ENCODE data around the gene SIAH1. TPM values are rescaled to one million over a fixed set of nuclear protein-coding genes. Genes with fewer than 3 reads are reported as not detected.
A peak's percentile ranks its signal among the peaks of the same experiment; 100 is the strongest.

The SIAH1 gene
- total RNA-seq, 1 donor from 2014 or later, result 24.4 TPM

DNA sequence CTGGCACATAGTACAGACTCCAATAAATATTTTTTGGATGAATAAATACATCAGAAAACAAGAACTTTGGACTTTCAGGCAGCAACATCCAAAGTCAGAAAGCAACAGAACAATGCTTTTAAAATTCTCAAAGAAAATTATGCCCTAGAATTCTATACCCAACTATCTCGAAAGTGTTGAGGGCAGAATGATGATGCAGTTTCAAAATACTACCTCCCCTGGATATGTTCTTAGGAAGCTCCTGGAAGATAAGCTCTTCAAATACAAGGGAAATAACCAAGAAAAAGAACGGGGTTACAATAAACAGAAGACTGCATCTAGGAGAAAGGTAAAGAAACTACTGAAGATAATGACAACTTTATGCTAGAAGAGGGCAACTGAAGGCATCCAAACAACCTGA lies 11.0 kb downstream of the SIAH1 start:
- H4K20me1 ChIP-seq (ENCODE audit: insufficient read depth, low read length), result peaks cover 97% of the 10 kb centered on the region
- no peak overlapping the region for H3K27ac ChIP-seq (ENCODE audit: low read depth, low read length)
- H3K4me1 ChIP-seq (ENCODE audit: insufficient read depth, low read length), result peaks cover 5% of the 10 kb centered on the region
- H3K9me3 ChIP-seq (ENCODE audit: insufficient read depth, low read depth, low read length), result no peaks in the 10 kb centered on the region
- peaks cover 10% of the 10 kb centered on the region for H3K4me1 Mint-ChIP-seq (ENCODE audit: low read depth, unreplicated experiment)
- no peak overlapping the region for H3K4me3 Mint-ChIP-seq (ENCODE audit: unreplicated experiment)
- no peaks in the 10 kb centered on the region for H3K27me3 Mint-ChIP-seq (ENCODE audit: low read depth, unreplicated experiment)
- H3K9me3 Mint-ChIP-seq (ENCODE audit: unreplicated experiment), result no peaks in the 10 kb centered on the region
- no peak overlapping the region for H2AFZ ChIP-seq (ENCODE audit: low read depth, low read length)
- no peak overlapping the region for H3K9ac ChIP-seq (ENCODE audit: low read length)
- DNase-seq (ENCODE audit: low read depth) (no peak), FAIRE-seq (no peak)
- TF ChIP-seq, protein P1, sequence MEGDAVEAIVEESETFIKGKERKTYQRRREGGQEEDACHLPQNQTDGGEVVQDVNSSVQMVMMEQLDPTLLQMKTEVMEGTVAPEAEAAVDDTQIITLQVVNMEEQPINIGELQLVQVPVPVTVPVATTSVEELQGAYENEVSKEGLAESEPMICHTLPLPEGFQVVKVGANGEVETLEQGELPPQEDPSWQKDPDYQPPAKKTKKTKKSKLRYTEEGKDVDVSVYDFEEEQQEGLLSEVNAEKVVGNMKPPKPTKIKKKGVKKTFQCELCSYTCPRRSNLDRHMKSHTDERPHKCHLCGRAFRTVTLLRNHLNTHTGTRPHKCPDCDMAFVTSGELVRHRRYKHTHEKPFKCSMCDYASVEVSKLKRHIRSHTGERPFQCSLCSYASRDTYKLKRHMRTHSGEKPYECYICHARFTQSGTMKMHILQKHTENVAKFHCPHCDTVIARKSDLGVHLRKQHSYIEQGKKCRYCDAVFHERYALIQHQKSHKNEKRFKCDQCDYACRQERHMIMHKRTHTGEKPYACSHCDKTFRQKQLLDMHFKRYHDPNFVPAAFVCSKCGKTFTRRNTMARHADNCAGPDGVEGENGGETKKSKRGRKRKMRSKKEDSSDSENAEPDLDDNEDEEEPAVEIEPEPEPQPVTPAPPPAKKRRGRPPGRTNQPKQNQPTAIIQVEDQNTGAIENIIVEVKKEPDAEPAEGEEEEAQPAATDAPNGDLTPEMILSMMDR (IDR thresholded peaks at IDR 0.05; ENCODE audit: insufficient read depth, low read depth, low read length), result no peak
- TF ChIP-seq EZH2 (IDR thresholded peaks at IDR 0.05; ENCODE audit: insufficient read depth, low read length), result no peak
- H3K36me3 ChIP-seq (ENCODE audit: insufficient read depth, low read length), result no peaks in the 10 kb centered on the region
- H3K27ac Mint-ChIP-seq (ENCODE audit: unreplicated experiment), result no peak overlapping the region
- H3K36me3 Mint-ChIP-seq (ENCODE audit: low read depth, unreplicated experiment), result no peaks in the 10 kb centered on the region
- H3K27me3 ChIP-seq (ENCODE audit: insufficient read depth, low read length), result no peaks in the 10 kb centered on the region
- peaks cover 100% of the 10 kb centered on the region for H3K79me2 ChIP-seq (ENCODE audit: insufficient read depth, low read length)
- no peak overlapping the region for H3K4me3 ChIP-seq (ENCODE audit: insufficient read depth, low read depth, low read length)
- H3K4me2 ChIP-seq (ENCODE audit: low read length), result peak overlapping the region; percentile 6

DNA sequence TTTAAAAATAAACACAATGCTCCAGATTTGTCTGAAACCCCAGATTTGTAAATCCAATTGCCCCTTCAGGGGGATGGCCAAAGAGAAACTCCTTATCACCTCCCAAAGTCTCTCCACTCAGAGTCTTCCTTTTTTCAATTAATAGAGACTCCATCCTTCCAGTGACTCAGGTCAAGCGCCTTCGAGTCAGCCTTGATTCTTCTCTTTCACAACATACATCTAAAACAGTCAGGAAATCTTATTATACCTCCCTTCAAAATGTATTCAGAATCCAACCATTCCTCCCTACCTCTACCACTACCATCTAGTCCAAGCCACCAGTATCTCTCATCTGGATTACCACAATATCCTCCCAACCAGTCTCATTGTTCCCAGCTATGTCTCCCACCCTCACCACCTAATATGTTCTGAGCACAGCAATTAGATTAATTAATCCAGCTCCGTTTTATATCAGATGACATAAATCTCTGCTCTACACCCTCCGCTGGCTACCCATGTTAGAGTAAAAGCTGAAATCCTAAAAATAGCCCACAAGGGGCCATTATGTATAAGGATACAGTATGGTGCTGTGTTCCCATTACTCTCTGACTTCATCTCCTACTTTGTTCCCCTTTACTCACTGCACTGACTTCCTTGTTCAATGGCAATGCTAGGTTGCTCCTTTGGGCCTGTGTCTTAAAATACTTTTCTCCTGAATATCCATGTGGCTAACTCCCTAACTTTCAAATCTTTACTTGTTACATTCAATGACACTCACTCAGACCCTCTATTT lies 11.8 kb downstream of the SIAH1 start:
- no peaks in the 10 kb centered on the region for H3K36me3 Mint-ChIP-seq (ENCODE audit: low read depth, unreplicated experiment)
- no peak overlapping the region for H3K4me3 Mint-ChIP-seq (ENCODE audit: unreplicated experiment)
- no peak overlapping the region for H3K4me2 ChIP-seq (ENCODE audit: low read length)
- no peaks in the 10 kb centered on the region for H3K9me3 Mint-ChIP-seq (ENCODE audit: unreplicated experiment)
- no peak overlapping the region for H3K4me3 ChIP-seq (ENCODE audit: insufficient read depth, low read depth, low read length)
- no peak overlapping the region for H3K27ac ChIP-seq (ENCODE audit: low read depth, low read length)
- no peaks in the 10 kb centered on the region for H3K36me3 ChIP-seq (ENCODE audit: insufficient read depth, low read length)
- peaks cover 5% of the 10 kb centered on the region for H3K4me1 ChIP-seq (ENCODE audit: insufficient read depth, low read length)
- H3K4me1 Mint-ChIP-seq (ENCODE audit: low read depth, unreplicated experiment), result peaks cover 10% of the 10 kb centered on the region
- H2AFZ ChIP-seq (ENCODE audit: low read depth, low read length), result no peak overlapping the region
- H3K9me3 ChIP-seq (ENCODE audit: insufficient read depth, low read depth, low read length), result no peaks in the 10 kb centered on the region
- peaks cover 96% of the 10 kb centered on the region for H4K20me1 ChIP-seq (ENCODE audit: insufficient read depth, low read length)
- H3K27ac Mint-ChIP-seq (ENCODE audit: unreplicated experiment), result no peak overlapping the region
- DNase-seq (ENCODE audit: low read depth) (no peak), FAIRE-seq (no peak)
- H3K79me2 ChIP-seq (ENCODE audit: insufficient read depth, low read length), result peaks cover 100% of the 10 kb centered on the region
- H3K27me3 Mint-ChIP-seq (ENCODE audit: low read depth, unreplicated experiment), result no peaks in the 10 kb centered on the region
- no peak for TF ChIP-seq EZH2 (IDR thresholded peaks at IDR 0.05; ENCODE audit: insufficient read depth, low read length)
- TF ChIP-seq, protein P1 (IDR thresholded peaks at IDR 0.05; ENCODE audit: insufficient read depth, low read depth, low read length), result no peak
- no peak overlapping the region for H3K9ac ChIP-seq (ENCODE audit: low read length)
- no peaks in the 10 kb centered on the region for H3K27me3 ChIP-seq (ENCODE audit: insufficient read depth, low read length)

DNA sequence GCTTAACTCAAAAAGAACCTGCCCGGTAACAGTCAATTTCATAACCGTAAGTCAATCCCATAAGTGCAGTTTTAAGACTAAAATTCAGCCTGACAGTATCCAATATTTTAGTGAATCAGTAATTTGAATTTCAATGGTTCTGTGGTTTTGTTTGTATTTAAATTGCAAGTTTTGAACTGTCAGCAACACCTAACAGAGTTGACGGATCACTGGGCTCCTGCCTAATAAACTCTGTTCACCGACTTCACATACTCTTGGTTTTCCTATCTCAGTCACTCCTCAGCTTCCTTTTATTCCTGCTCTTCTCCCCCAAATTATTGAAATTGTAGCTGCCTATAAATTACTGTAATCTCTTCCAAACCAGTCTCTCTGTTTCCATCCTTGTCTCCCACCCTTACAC lies 12.5 kb downstream of the SIAH1 start:
- Histone ChIP-seq H3K79me2 (ENCODE audit: insufficient read depth, low read length) (peaks cover 100% of the 10 kb centered on the region), H3K27me3 (ENCODE audit: insufficient read depth, low read length) (no peaks in the 10 kb centered on the region), H2AFZ (ENCODE audit: low read depth, low read length) (no peak overlapping the region), H3K9ac (ENCODE audit: low read length) (no peak overlapping the region), H3K9me3 (ENCODE audit: insufficient read depth, low read depth, low read length) (no peaks in the 10 kb centered on the region), H3K4me1 (ENCODE audit: insufficient read depth, low read length) (peaks cover 5% of the 10 kb centered on the region), H3K4me3 (ENCODE audit: insufficient read depth, low read depth, low read length) (no peak overlapping the region), H4K20me1 (ENCODE audit: insufficient read depth, low read length) (peaks cover 96% of the 10 kb centered on the region), H3K27ac (ENCODE audit: low read depth, low read length) (no peak overlapping the region), H3K4me2 (ENCODE audit: low read length) (no peak overlapping the region), H3K36me3 (ENCODE audit: insufficient read depth, low read length) (no peaks in the 10 kb centered on the region)
- Mint-ChIP-seq H3K36me3 (ENCODE audit: low read depth, unreplicated experiment) (no peaks in the 10 kb centered on the region), H3K9me3 (ENCODE audit: unreplicated experiment) (no peaks in the 10 kb centered on the region), H3K4me3 (ENCODE audit: unreplicated experiment) (no peak overlapping the region), H3K4me1 (ENCODE audit: low read depth, unreplicated experiment) (peaks cover 11% of the 10 kb centered on the region), H3K27ac (ENCODE audit: unreplicated experiment) (no peak overlapping the region), H3K27me3 (ENCODE audit: low read depth, unreplicated experiment) (no peaks in the 10 kb centered on the region)
- TF ChIP-seq EZH2 (IDR thresholded peaks at IDR 0.05; ENCODE audit: insufficient read depth, low read length), result no peak
- TF ChIP-seq, protein P1 (IDR thresholded peaks at IDR 0.05; ENCODE audit: insufficient read depth, low read depth, low read length), result no peak
- FAIRE-seq (no peak), DNase-seq (ENCODE audit: low read depth) (no peak)
